Measurements from ENCODE around the gene TMEM131L. TPM values are rescaled to one million over a fixed set of nuclear protein-coding genes. Genes with fewer than 3 reads are reported as not detected.
A peak's percentile ranks its signal among the peaks of the same experiment; 100 is the strongest.

Gene TMEM131L
- total RNA-seq, 2 donors from 2014 or later: 83.8 to 92.7 TPM

DNA sequence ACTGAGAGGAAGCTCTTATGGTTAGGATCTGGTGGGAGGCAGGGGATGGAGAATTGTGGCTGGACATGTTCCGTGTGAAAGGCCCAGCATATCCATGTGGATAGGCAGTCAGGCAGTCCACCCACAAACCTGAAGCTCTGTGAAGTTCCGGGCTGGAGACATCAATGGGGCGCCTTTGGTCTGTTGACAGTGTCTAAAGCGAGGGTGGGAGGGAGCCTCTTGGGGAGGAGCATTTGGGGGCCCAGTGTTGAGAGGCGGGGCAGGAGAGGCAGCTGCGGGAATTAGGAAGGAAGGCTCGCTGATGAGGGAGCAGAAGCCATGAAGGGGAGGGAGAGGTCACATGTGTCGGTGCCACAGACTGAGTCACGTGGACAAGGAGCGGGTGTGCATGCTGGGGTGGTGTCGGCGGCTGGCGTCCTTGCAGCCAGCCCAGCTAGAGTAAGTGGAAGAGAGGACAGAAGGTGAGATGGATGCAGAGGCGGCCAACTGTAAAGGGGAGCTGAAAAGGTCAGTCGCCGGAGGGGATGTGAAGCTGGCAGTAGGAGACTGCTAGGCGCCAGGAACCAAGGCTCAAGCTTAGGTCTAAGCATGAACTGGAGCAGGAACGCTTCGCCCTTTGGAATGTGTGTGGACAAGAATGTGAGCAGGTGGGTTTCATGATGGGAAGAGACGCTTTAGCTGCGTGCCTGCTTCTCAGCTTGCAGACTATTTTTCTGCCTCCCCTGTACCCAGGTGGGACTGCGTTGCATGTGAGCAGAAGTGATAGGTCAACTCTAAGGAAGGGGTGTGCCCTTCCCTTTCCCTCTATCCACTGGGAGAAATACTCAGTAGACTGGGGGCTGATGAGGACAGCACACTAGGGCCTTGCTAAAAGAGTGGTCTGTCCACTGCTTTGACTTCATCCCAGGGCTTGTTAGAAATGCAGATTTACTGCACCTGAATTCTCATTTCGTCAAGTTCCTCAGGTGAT, 174.0 kb downstream of the TMEM131L start:
- DNase-seq (no peak), ATAC-seq (no peak)
- Mint-ChIP-seq H3K36me3 (ENCODE audit: low read depth) (peaks cover 5% of the 10 kb centered on the region), H3K27ac (peak overlapping the region; percentile 46), H3K4me1 (peaks cover 13% of the 10 kb centered on the region), H3K4me3 (no peak overlapping the region), H3K27me3 (no peaks in the 10 kb centered on the region)
- no peaks in the 10 kb centered on the region for H3K9me3 ChIP-seq (ENCODE audit: control insufficient read depth, low read length, poor library complexity, severe bottlenecking)

DNA sequence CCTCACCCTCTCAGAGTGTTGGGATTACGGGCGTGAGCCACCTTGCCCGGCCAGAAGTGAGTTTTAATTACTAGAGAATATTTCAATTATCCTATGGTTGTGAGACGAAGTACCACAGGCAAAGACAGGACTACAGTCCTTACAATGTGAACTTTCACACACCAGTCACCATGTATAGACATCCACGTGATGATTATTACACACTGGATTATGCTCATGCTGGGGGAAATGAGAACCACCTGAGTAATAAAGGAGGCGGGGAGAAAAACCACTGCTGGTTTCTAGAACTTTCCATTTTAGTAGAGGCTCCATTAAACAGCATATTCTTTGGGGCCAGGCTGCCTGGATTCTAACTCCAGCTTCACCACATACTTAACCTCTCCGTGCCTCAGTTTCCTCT, 175.4 kb downstream of the TMEM131L start:
- Mint-ChIP-seq H3K27me3 (no peaks in the 10 kb centered on the region), H3K4me1 (peaks cover 13% of the 10 kb centered on the region), H3K36me3 (ENCODE audit: low read depth) (peaks cover 2% of the 10 kb centered on the region), H3K4me3 (no peak overlapping the region), H3K27ac (no peak overlapping the region)
- DNase-seq (no peak), ATAC-seq (no peak)
- H3K9me3 ChIP-seq (ENCODE audit: control insufficient read depth, low read length, poor library complexity, severe bottlenecking): no peaks in the 10 kb centered on the region

DNA sequence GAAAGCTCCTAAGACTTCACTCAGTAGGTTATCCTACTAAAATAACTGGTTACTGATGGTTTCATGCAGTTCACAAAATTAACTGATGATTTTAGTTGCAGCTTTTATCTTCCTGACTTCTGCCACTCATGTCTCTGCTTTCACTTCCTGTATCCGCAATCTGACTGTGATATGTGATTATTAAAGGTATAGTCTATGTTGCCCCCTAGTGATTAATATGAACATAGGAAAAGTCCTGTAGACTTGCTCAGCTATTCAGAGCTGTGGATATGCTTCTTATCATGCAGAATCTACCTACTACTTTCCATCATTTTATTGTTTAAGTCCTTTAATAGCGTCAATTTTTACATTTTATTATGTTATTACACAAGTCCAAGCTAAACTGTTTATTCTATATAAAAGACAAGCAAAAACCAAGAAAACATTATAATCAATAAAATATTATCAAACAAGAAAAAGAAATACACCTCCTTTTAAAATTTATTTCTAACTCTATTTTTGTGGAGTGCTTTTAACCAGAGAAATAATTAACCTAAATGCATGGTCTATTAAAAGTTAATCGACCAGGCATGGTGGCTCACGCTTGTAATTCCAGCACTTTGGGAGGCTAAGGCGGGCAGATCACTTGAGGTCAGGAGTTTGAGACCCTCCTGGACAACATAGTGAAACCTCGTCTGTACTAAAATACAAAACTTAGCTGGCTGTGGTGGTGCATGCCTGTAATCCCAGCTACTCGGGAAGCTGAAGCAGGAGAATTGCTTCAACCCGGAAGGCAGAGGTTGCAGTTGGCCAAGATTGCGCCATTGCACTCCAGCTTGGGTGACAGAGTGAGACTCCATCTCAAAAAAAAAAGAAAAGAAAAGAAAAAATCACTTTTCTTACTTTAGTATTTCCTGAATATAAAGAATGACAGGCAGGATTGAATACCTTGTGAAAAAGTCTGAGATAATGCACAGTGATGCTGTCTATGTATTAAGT, 177.5 kb downstream of the TMEM131L start:
- Mint-ChIP-seq H3K4me3 (peak overlapping the region; percentile 41), H3K27ac (peak overlapping the region; percentile 82)
- DNase-seq: no peak

DNA sequence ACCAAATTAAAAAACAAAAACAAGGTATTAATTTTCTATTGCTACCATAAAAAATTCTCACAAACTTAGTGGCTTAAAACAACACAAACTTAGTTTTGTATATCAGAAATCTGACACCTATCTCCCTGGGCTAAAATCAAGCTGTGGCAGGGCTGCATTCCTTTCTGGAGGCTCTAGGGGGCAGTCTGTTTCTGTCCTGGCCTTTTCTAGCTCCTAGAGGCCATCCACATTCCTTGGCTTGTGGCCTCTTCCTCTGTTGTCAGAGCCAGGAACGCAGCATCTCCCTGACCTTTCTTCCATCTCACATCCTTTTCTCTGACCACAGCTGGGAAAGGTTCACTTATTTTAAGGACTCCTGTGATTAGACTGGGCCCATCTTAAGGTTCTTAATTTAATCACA, 179.0 kb downstream of the TMEM131L start:
- peaks cover 4% of the 10 kb centered on the region for H3K36me3 Mint-ChIP-seq (ENCODE audit: low read depth)
- H3K4me3 Mint-ChIP-seq: no peak overlapping the region
- H3K9me3 ChIP-seq (ENCODE audit: control insufficient read depth, low read length, poor library complexity, severe bottlenecking): no peaks in the 10 kb centered on the region
- H3K27me3 Mint-ChIP-seq: no peaks in the 10 kb centered on the region
- H3K27ac Mint-ChIP-seq: no peak overlapping the region
- peaks cover 16% of the 10 kb centered on the region for H3K4me1 Mint-ChIP-seq
- no peak for ATAC-seq
- no peak for DNase-seq

More for the DNA sequence above, 177.5 kb downstream of the TMEM131L start:
- H3K4me1 Mint-ChIP-seq: peaks cover 18% of the 10 kb centered on the region
- H3K27me3 Mint-ChIP-seq: no peaks in the 10 kb centered on the region
- ATAC-seq: peak; percentile 95
- H3K9me3 ChIP-seq (ENCODE audit: control insufficient read depth, low read length, poor library complexity, severe bottlenecking): no peaks in the 10 kb centered on the region
- H3K36me3 Mint-ChIP-seq (ENCODE audit: low read depth): peaks cover 4% of the 10 kb centered on the region

DNA sequence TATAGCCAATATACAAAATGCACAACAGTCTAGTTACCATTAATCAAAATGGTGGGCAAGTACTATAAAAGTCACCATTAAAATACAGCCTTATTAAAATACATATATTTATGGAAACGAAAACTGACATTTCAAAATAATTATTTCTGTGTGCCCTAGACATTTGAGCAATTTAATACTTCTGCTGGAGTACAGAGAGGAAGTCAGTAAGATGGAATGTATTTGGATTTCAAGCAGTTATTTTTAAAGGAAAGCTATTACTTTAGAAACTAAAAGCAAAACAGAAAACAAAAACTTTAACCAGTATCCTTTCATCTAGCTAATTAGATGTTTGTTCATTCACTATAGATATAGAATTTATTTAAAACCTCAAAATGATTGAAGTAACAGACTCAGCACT, 180.1 kb downstream of the TMEM131L start:
- no peaks in the 10 kb centered on the region for H3K9me3 ChIP-seq (ENCODE audit: control insufficient read depth, low read length, poor library complexity, severe bottlenecking)
- no peak overlapping the region for H3K27ac Mint-ChIP-seq
- H3K36me3 Mint-ChIP-seq (ENCODE audit: low read depth): peaks cover 4% of the 10 kb centered on the region
- peaks cover 15% of the 10 kb centered on the region for H3K4me1 Mint-ChIP-seq
- ATAC-seq (no peak), DNase-seq (no peak)
- H3K4me3 Mint-ChIP-seq: no peak overlapping the region
- no peaks in the 10 kb centered on the region for H3K27me3 Mint-ChIP-seq

DNA sequence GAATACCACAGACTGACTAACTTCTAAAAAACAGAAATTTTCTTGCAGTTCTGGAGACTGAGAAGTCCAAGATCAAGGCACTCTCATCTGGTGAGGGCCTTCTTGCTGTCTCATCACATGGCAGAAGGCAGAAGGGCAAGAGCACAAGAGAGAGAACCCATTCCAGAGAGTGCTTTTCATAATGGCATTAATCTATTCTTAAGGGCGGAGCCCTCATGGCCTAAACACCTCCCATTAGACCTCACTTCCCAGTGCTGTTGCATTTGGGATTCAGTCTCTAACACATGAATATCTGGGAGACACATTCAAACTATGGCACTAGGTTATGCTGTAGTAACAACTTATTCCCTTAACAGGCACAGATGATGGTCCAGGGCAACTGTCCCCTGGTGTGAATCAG, 180.8 kb downstream of the TMEM131L start:
- H3K27me3 Mint-ChIP-seq: no peaks in the 10 kb centered on the region
- peaks cover 20% of the 10 kb centered on the region for H3K4me1 Mint-ChIP-seq
- H3K4me3 Mint-ChIP-seq: no peak overlapping the region
- peaks cover 4% of the 10 kb centered on the region for H3K36me3 Mint-ChIP-seq (ENCODE audit: low read depth)
- H3K27ac Mint-ChIP-seq: no peak overlapping the region
- no peak for DNase-seq
- ATAC-seq: no peak
- no peaks in the 10 kb centered on the region for H3K9me3 ChIP-seq (ENCODE audit: control insufficient read depth, low read length, poor library complexity, severe bottlenecking)

DNA sequence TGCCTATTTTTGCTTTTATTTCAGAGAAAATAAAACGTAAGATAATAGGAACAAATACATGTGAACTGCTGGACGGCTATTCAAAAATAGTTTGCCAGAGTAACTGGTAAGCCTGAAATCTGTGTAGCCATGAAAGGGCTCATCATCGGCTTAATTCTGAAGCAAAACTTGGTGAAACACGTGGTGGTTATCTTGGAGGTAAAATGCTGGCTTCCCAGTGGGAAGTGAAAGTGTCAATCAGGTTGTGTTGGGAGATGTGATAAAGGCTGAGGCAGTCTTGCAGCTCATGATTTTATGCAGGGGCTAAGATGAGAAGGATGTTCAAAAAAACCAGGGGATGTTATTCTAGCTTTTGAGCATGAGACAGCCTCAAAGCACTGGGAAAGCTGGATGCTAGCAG, 181.8 kb downstream of the TMEM131L start:
- no peaks in the 10 kb centered on the region for H3K27me3 Mint-ChIP-seq
- no peak overlapping the region for H3K27ac Mint-ChIP-seq
- DNase-seq (no peak), ATAC-seq (no peak)
- no peak overlapping the region for H3K4me3 Mint-ChIP-seq
- no peaks in the 10 kb centered on the region for H3K9me3 ChIP-seq (ENCODE audit: control insufficient read depth, low read length, poor library complexity, severe bottlenecking)
- H3K36me3 Mint-ChIP-seq (ENCODE audit: low read depth): peaks cover 4% of the 10 kb centered on the region
- peaks cover 18% of the 10 kb centered on the region for H3K4me1 Mint-ChIP-seq

DNA sequence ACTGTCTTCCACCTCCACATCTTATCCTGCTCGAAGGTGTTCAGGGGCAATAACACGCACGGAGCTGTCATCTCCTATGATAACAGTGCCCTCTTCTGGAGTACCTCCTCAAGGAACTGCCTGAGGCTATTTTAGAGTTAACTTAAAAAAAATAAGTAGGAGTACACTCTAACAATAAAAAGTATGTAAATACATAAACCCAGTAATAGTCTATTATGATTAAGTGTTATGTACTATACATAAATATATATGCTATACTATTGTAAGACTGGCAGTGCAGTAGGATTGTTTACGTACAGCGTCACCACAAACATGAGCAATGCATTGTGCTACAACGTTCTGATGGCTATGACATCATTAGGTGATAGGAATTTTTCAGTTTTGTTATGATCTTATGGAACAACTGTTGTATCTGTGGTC, 183.4 kb downstream of the TMEM131L start:
- no peak overlapping the region for H3K27ac Mint-ChIP-seq
- no peak for DNase-seq
- peaks cover under 1% of the 10 kb centered on the region for H3K27me3 Mint-ChIP-seq
- H3K9me3 ChIP-seq (ENCODE audit: control insufficient read depth, low read length, poor library complexity, severe bottlenecking): no peaks in the 10 kb centered on the region
- H3K4me1 Mint-ChIP-seq: peaks cover 16% of the 10 kb centered on the region
- peaks cover 2% of the 10 kb centered on the region for H3K36me3 Mint-ChIP-seq (ENCODE audit: low read depth)
- no peak for ATAC-seq
- no peak overlapping the region for H3K4me3 Mint-ChIP-seq

DNA sequence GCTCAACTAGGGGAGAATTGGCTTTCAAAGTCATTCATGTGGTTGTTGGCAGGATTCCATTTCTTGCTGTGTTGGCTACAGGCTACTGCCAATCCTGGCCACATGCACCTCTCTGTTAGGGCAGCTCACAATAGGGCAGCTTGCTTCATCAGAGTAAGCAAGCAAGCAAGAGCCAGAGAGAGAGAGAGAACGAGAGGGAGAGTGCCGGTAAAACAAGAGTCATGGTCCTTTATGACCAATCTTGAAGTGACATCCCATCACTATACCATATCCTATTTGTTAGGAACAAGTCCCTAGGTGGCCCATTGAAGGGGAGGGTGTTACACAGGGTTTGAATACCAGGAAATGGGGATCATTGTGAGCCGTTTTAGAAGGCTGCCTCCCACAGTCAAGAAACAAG, 185.0 kb downstream of the TMEM131L start:
- no peaks in the 10 kb centered on the region for H3K9me3 ChIP-seq (ENCODE audit: control insufficient read depth, low read length, poor library complexity, severe bottlenecking)
- DNase-seq (no peak), ATAC-seq (peak; percentile 11)
- H3K36me3 Mint-ChIP-seq (ENCODE audit: low read depth): peaks cover 4% of the 10 kb centered on the region
- H3K27ac Mint-ChIP-seq: peak overlapping the region; percentile 84
- peaks cover 15% of the 10 kb centered on the region for H3K27me3 Mint-ChIP-seq
- no peak overlapping the region for H3K4me3 Mint-ChIP-seq
- peaks cover 21% of the 10 kb centered on the region for H3K4me1 Mint-ChIP-seq

DNA sequence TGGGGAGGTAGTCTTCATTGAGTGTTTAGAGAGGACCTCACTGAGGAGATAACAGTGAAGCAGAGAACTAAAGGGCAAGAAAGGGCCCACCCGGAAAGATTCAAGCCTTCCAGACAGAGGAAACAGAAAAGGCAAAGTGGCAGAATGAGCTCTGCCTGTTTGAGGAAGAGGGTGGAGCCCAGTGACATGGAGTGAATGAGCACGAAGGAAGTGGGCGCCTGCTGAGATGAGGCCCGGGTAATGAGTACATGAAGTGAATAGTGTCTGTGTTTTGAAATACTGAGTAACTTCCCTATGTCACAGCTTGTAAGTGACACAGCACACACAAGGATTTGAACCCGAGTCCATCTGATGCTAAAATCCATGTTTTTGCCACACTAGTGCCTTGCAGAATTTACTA, 185.4 kb downstream of the TMEM131L start:
- Mint-ChIP-seq H3K27ac (peak overlapping the region; percentile 84), H3K36me3 (ENCODE audit: low read depth) (peaks cover 6% of the 10 kb centered on the region), H3K4me1 (peaks cover 21% of the 10 kb centered on the region), H3K4me3 (peak overlapping the region; percentile 67), H3K27me3 (peaks cover 20% of the 10 kb centered on the region)
- ATAC-seq: peak; percentile 89
- no peaks in the 10 kb centered on the region for H3K9me3 ChIP-seq (ENCODE audit: control insufficient read depth, low read length, poor library complexity, severe bottlenecking)
- no peak for DNase-seq

DNA sequence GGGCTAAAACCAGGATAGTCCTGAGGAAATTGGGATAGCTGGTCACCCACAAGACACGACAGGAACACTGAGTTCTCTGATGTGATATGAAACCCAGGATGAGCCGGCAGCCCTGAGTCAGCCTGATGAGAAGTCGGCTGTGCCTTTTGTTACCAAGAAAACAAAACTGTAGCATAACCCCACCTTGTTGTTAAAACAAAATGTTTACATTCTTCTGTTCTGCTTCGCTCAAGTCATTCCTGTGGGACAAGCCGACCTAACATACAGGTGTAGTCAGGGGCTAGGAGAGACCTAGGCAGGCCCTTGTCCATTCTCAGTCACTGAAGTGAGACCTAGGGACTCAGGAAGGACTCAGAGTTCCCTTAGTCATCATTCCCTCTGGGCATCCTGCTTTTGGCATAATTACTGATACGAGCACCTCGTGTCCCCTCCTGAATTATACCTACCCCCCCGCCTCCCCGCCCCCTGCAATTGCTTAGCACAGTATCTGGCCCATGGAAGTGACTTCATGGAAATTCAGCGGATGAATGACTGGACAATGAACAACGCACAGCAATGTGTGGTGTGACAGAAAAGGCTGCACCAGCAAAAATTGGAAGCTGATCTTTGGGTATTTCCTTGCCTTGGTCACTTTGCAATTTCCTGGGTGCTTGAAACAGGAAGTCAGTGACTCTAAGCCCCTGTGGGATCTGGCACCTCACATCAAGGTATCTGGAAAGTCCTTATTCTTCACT, 186.1 kb downstream of the TMEM131L start:
- Mint-ChIP-seq H3K27me3 (peaks cover 22% of the 10 kb centered on the region), H3K4me3 (no peak overlapping the region), H3K4me1 (peaks cover 21% of the 10 kb centered on the region), H3K27ac (peak overlapping the region; percentile 84), H3K36me3 (ENCODE audit: low read depth) (peaks cover 6% of the 10 kb centered on the region)
- DNase-seq: no peak
- ATAC-seq: peak; percentile 25
- H3K9me3 ChIP-seq (ENCODE audit: control insufficient read depth, low read length, poor library complexity, severe bottlenecking): no peaks in the 10 kb centered on the region

DNA sequence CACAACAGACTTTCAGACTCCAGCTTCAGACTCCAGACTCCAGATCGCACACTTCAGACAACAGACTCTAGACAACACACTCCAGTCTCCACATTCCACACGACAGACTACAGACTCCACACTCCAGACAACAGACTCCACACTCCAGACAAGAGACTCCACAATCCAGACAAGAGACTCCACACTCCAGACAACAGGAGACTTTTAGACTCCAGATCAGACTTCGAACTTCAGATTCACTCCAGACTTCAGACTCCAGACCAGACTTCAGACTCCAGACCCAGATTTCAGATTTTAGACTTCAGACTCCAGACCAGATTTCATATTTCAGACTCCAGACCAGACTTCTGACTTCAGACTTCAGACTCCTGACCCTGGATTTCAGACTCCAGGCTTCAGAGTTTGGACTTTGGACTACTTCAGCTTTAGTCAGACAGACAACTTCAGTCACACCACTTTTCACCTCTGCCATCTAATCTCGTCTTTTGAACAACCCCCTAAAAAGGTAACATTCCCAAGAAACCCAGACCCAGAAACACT, 188.9 kb downstream of the TMEM131L start:
- no peaks in the 10 kb centered on the region for H3K9me3 ChIP-seq (ENCODE audit: control insufficient read depth, low read length, poor library complexity, severe bottlenecking)
- H3K27ac Mint-ChIP-seq: peak overlapping the region; percentile 62
- H3K4me1 Mint-ChIP-seq: peaks cover 16% of the 10 kb centered on the region
- peak overlapping the region; percentile 34 for H3K4me3 Mint-ChIP-seq
- ATAC-seq: no peak
- peaks cover 5% of the 10 kb centered on the region for H3K36me3 Mint-ChIP-seq (ENCODE audit: low read depth)
- DNase-seq: no peak
- peaks cover 22% of the 10 kb centered on the region for H3K27me3 Mint-ChIP-seq

Measured in T-helper 17 cell (primary cell).